ENCODE data around the gene ALKBH2. TPM values are rescaled to one million over a fixed set of nuclear protein-coding genes. Genes with fewer than 3 reads are reported as not detected.

ALKBH2 gene
- total RNA-seq, 4 donors from 2014 or later = 17.6 to 36.5 (median 26.0) TPM

DNA sequence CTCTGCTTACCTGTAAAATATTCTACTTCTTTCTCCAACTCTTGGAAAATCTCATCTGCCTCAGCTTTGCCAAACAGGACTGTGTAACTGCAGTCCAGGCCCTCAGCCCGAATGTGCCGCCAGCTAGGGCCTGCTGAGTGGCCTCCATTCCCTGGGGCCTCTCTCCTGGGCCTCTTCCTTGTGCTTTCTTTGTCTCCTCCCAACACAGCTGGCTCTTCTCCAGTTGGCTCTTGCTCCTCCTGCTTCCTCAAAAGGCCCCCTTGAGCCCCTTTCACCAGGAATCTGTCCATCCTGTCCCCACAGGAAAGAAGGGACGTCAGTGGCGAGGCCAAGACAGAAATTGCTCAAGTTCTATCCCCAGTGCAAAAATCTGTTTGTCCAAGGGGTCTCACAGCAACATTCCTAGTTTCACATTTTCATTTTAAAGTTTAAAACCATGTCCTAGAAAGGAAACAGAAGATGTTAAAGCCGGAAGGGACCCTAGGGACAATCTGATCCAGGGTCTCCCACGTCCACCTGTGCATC is 713 bp downstream of the ALKBH2 start:
- peak overlapping the region; percentile 17 for H3K4me3 ChIP-seq (ENCODE audit: low read depth, poor library complexity, severe bottlenecking)
- DNase-seq (ENCODE audit: low spot score in 2 of 2) = no peak
- intact Hi-C loops (cut with DNase I; ENCODE audit: low total_unique reads) = loop anchor here (10.0 kb wide), 1 partner anchor 528 kb away; the partner anchor contains the start of genes ISCU and SART3
- TF ChIP-seq, protein P1, sequence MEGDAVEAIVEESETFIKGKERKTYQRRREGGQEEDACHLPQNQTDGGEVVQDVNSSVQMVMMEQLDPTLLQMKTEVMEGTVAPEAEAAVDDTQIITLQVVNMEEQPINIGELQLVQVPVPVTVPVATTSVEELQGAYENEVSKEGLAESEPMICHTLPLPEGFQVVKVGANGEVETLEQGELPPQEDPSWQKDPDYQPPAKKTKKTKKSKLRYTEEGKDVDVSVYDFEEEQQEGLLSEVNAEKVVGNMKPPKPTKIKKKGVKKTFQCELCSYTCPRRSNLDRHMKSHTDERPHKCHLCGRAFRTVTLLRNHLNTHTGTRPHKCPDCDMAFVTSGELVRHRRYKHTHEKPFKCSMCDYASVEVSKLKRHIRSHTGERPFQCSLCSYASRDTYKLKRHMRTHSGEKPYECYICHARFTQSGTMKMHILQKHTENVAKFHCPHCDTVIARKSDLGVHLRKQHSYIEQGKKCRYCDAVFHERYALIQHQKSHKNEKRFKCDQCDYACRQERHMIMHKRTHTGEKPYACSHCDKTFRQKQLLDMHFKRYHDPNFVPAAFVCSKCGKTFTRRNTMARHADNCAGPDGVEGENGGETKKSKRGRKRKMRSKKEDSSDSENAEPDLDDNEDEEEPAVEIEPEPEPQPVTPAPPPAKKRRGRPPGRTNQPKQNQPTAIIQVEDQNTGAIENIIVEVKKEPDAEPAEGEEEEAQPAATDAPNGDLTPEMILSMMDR (IDR thresholded peaks at IDR 0.05) = no peak
- no peak for TF ChIP-seq POLR2A (IDR thresholded peaks at IDR 0.05)
- WGBS, 2 donors = 34 to 41% methylated on average over 6 of the region's 6 CpGs

DNA sequence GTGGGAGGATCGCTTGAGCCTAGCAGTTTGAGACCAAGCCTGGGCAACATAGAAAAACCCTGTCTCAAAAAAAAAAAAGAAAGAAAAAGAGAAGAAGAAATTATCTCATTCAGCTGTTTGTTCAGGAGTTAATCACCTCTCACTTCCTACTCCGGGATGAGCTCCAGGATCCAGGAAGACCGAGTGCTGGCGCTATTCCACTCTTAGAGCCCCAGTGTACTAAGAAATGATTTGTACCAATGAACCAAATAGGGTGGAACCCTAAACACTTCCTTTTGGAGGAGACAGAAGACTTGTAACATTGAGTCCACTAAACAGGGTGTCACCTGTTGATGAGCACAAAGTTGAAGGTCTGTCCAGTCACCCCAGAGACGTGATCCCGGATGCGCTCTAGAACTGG is 3.6 kb downstream of the ALKBH2 start:
- no peak for DNase-seq (ENCODE audit: low spot score in 2 of 2)
- 85% methylated on average over 7 of the region's 7 CpGs for WGBS, 2 donors
- H3K4me3 ChIP-seq (ENCODE audit: low read depth, poor library complexity, severe bottlenecking) = no peak overlapping the region
- TF ChIP-seq POLR2A (IDR thresholded peaks at IDR 0.05) = no peak
- TF ChIP-seq, protein P1 (IDR thresholded peaks at IDR 0.05) = no peak
- intact Hi-C loops (cut with DNase I; ENCODE audit: low total_unique reads) = loop anchor here (10.0 kb wide), 1 partner anchor 525 kb away; the partner anchor contains the start of genes ISCU and SART3

DNA sequence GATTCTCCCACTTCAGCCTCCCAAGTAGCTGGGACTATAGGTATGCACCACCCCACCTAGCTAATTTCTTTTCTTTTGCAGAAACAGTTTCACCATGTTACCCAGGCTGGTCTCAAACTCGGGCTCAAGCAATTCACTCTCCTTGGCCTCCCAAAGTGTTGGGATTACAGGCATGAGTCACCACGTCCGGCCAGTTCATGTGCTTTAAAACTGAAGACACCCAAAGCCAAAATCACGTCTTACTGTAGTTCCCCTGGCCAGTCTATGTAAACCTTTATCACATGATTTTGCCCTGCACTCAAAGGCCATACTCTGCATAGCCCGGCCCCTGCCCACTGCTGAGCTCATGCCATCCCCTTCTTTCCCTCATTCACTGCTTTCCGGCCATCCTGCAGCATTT is 4.5 kb downstream of the ALKBH2 start:
- intact Hi-C loops (cut with DNase I; ENCODE audit: low total_unique reads) = no loop called here
- no peak for DNase-seq (ENCODE audit: low spot score in 2 of 2)
- TF ChIP-seq POLR2A (IDR thresholded peaks at IDR 0.05) = no peak
- TF ChIP-seq, protein P1 (IDR thresholded peaks at IDR 0.05) = no peak
- WGBS, 2 donors = 76 to 82% methylated on average over 6 of the region's 6 CpGs
- H3K4me3 ChIP-seq (ENCODE audit: low read depth, poor library complexity, severe bottlenecking) = no peak overlapping the region

DNA sequence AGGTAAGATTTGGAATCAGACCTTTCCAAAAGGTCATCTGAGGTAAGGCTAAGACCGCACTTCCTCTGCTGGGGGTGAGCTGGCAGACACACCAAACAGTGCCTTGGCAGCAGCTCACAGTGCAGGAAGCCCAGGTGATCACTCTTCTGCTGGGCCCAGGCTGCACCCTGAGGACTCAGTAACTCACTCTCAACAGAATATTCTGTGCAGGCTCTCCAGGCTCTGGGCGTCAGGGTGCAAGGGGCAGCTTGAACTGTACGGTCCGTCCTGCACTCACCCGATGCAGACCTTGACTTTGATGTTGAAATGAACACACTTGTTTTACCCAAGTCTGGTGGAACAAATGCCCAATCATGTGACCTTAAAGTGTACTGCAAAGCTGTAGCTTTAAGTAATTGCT is 6.0 kb downstream of the ALKBH2 start:
- intact Hi-C loops (cut with DNase I; ENCODE audit: low total_unique reads) = no loop called here
- H3K4me3 ChIP-seq (ENCODE audit: low read depth, poor library complexity, severe bottlenecking) = no peak overlapping the region
- TF ChIP-seq, protein P1 (IDR thresholded peaks at IDR 0.05) = no peak
- TF ChIP-seq POLR2A (IDR thresholded peaks at IDR 0.05) = no peak
- no peak for DNase-seq (ENCODE audit: low spot score in 2 of 2)
- WGBS, 2 donors = 71 to 77% methylated on average over 5 of the region's 5 CpGs

DNA sequence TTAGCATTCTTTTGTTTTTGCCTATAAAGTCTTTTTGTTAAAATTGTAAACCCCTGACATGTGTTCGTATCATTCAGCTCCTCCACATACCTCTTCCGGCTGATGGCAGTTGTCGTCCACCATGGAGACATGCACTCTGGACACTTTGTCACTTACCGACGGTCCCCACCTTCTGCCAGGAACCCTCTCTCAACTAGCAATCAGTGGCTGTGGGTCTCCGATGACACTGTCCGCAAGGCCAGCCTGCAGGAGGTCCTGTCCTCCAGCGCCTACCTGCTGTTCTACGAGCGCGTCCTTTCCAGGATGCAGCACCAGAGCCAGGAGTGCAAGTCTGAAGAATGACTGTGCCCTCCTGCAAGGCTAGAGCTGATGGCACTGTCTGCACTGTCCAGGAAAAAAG is 7.7 kb downstream of the ALKBH2 start:
- DNase-seq (ENCODE audit: low spot score in 2 of 2) = no peak
- no peak for TF ChIP-seq POLR2A (IDR thresholded peaks at IDR 0.05)
- intact Hi-C loops (cut with DNase I; ENCODE audit: low total_unique reads) = no loop called here
- 95% methylated on average over 11 of the region's 11 CpGs for WGBS, 2 donors
- H3K4me3 ChIP-seq (ENCODE audit: low read depth, poor library complexity, severe bottlenecking) = no peak overlapping the region

DNA sequence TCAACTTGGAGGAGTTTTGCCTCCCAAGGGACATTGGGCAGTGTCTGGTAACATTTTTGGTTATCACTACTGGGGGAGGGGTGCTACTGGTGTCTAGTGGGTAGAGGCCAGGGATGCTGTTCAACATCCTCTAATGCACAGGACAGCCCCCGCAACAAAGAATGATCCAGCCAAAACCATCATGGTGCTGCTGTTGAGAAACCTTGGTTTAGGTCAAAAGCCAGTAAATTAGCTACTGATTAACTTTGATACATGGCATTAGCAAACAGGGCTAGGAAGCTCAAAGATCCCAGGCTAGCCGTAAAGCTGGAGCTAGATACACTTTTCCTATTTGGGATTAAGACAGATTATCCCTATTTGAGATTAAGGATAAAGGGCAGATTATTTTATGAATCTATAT is 8.8 kb downstream of the ALKBH2 start:
- WGBS, 2 donors = 95 to 100% methylated on average over 2 of the region's 2 CpGs
- DNase-seq (ENCODE audit: low spot score in 2 of 2) = no peak
- no peak overlapping the region for H3K4me3 ChIP-seq (ENCODE audit: low read depth, poor library complexity, severe bottlenecking)
- intact Hi-C loops (cut with DNase I; ENCODE audit: low total_unique reads) = no loop called here
- no peak for TF ChIP-seq POLR2A (IDR thresholded peaks at IDR 0.05)
- TF ChIP-seq, protein P1 (IDR thresholded peaks at IDR 0.05) = no peak

Data from lower leg skin (tissue), 4 donors.